DOHH2 (cell line): ENCODE results near the gene ASTN1.

ENCODE experiments used
- H3F3A ChIP-seq: fragments of 200-600 bp; sonication (generic), shearing (Covaris generic); 2 replicates; pipeline ENCODE4 v1.6.0; 2016; ENCODE audit warnings: antibody characterized with exemption, mild to moderate bottlenecking; ENCODE audit not compliant: control insufficient read depth, insufficient read depth
- H3K27ac ChIP-seq: fragments of 200-600 bp; sonication (generic); 2 replicates; pipeline ENCODE4 v1.5.1; 2014; ENCODE audit warnings: low read depth, mild to moderate bottlenecking, low read length, moderate library complexity
- H3K27me3 ChIP-seq: fragments of 200-600 bp; sonication (generic); 2 replicates; pipeline ENCODE4 v1.6.1; 2014; ENCODE audit warnings: mild to moderate bottlenecking, low read length, mixed read lengths; ENCODE audit not compliant: control insufficient read depth
- H3K36me3 ChIP-seq: fragments of 200-600 bp; sonication (generic); 2 replicates; pipeline ENCODE4 v1.6.1; 2014; ENCODE audit warnings: mild to moderate bottlenecking, low read length, moderate library complexity, mixed read lengths; ENCODE audit not compliant: control insufficient read depth
- H3K4me1 ChIP-seq: fragments of 200-600 bp; sonication (generic); 2 replicates; pipeline ENCODE4 v1.6.1; 2014; ENCODE audit warnings: mild to moderate bottlenecking, low read length, mixed read lengths; ENCODE audit not compliant: control insufficient read depth
- H3K4me2 ChIP-seq: fragments of 200-600 bp; sonication (generic); 2 replicates; pipeline ENCODE4 v1.6.0; 2014; ENCODE audit warnings: mild to moderate bottlenecking, low read length, moderate library complexity
- H3K4me3 ChIP-seq: fragments of 200-600 bp; sonication (generic); 2 replicates; pipeline ENCODE4 v1.5.1; 2014; ENCODE audit warnings: mild to moderate bottlenecking, low read length, mixed read lengths
- H3K79me2 ChIP-seq: fragments of 200-600 bp; sonication (generic); 2 replicates; pipeline ENCODE4 v1.6.1; 2014; ENCODE audit warnings: mild to moderate bottlenecking, low read length, mixed read lengths; ENCODE audit not compliant: control insufficient read depth
- H3K9me2 ChIP-seq: fragments of 200-600 bp; sonication (generic); replicated peaks from 2 replicates; pipeline ENCODE4 v1.6.1; 2014; ENCODE audit warnings: mild to moderate bottlenecking, low read length, mixed read lengths; ENCODE audit not compliant: control insufficient read depth
- H3K9me3 ChIP-seq: fragments of 200-600 bp; sonication (generic); 2 replicates; pipeline ENCODE4 v1.6.1; 2014; ENCODE audit warnings: antibody characterized with exemption, low read length, mixed read lengths; ENCODE audit not compliant: control insufficient read depth, insufficient read depth
- H4K20me1 ChIP-seq: fragments of 200-600 bp; sonication (generic); 2 replicates; pipeline ENCODE4 v1.6.0; 2014; ENCODE audit warnings: low read depth, mild to moderate bottlenecking, antibody characterized with exemption, low read length, moderate library complexity; ENCODE audit not compliant: control insufficient read depth, insufficient read depth
- CTCF ChIP-seq: fragments of 200-600 bp; sonication (generic); IDR thresholded peaks from one replicate; pipeline ENCODE4 v1.5.1; 2014; ENCODE audit warnings: antibody characterized with exemption, mild to moderate bottlenecking, low read depth, low read length; ENCODE audit not compliant: poor library complexity, severe bottlenecking
- EZH2phosphoT487 ChIP-seq: fragments of 200-600 bp; sonication (generic); IDR thresholded peaks from 2 replicates; pipeline ENCODE4 v1.6.1; 2017; ENCODE audit warnings: borderline replicate concordance, mild to moderate bottlenecking, antibody characterized with exemption, low read length, moderate library complexity, mixed read lengths

The ASTN1 gene

GRCh38 chr1:177032434-177032833 lies 132.1 kb downstream of the ASTN1 start:
- Histone ChIP-seq H3K27me3 (no peaks in the 10 kb centered on the region), H3K9me2 (no peaks in the 10 kb centered on the region), H3F3A (no peaks in the 10 kb centered on the region), H3K4me1 (no peaks in the 10 kb centered on the region), H4K20me1 (no peaks in the 10 kb centered on the region), H3K36me3 (no peaks in the 10 kb centered on the region), H3K4me3 (no peak overlapping the region), H3K4me2 (no peak overlapping the region), H3K79me2 (no peaks in the 10 kb centered on the region), H3K27ac (no peak overlapping the region), H3K9me3 (no peaks in the 10 kb centered on the region)
- no peak for TF ChIP-seq CTCF
- TF ChIP-seq EZH2phosphoT487 = no peak

- Histone ChIP-seq H3K9me2 (no peaks in the 10 kb centered on the region), H3K36me3 (no peaks in the 10 kb centered on the region), H3K4me1 (no peaks in the 10 kb centered on the region), H4K20me1 (no peaks in the 10 kb centered on the region), H3K9me3 (no peaks in the 10 kb centered on the region; the same call in 1 of the 2 replicates), H3K4me2 (no peak overlapping the region), H3K27me3 (no peaks in the 10 kb centered on the region), H3K4me3 (no peak overlapping the region), H3K79me2 (no peaks in the 10 kb centered on the region), H3F3A (no peaks in the 10 kb centered on the region), H3K27ac (no peak overlapping the region)
- TF ChIP-seq CTCF (no peak), EZH2phosphoT487 (no peak)
These were observed 139.9 kb downstream of the ASTN1 start for GRCh38 chr1:177024623-177025022.

- Histone ChIP-seq H3K79me2 (no peaks in the 10 kb centered on the region), H3K27ac (no peak overlapping the region), H3K27me3 (no peaks in the 10 kb centered on the region), H3K4me2 (no peak overlapping the region), H3K9me2 (no peaks in the 10 kb centered on the region), H3K4me3 (no peak overlapping the region), H3K9me3 (no peaks in the 10 kb centered on the region; the same call in 1 of the 2 replicates), H4K20me1 (no peaks in the 10 kb centered on the region), H3K4me1 (no peaks in the 10 kb centered on the region), H3K36me3 (no peaks in the 10 kb centered on the region), H3F3A (no peaks in the 10 kb centered on the region)
- TF ChIP-seq CTCF (no peak), EZH2phosphoT487 (no peak)
These were observed 140.8 kb downstream of the ASTN1 start for GRCh38 chr1:177023726-177024125.
